ENCODE measurements around the gene CRYBB3.

GRCh38 chr22:25237503-25237902 lies 37.8 kb downstream of the CRYBB3 start:
- no peak for TF ChIP-seq POLR2A (IDR thresholded peaks at IDR 0.05)
- TF ChIP-seq, protein P1, sequence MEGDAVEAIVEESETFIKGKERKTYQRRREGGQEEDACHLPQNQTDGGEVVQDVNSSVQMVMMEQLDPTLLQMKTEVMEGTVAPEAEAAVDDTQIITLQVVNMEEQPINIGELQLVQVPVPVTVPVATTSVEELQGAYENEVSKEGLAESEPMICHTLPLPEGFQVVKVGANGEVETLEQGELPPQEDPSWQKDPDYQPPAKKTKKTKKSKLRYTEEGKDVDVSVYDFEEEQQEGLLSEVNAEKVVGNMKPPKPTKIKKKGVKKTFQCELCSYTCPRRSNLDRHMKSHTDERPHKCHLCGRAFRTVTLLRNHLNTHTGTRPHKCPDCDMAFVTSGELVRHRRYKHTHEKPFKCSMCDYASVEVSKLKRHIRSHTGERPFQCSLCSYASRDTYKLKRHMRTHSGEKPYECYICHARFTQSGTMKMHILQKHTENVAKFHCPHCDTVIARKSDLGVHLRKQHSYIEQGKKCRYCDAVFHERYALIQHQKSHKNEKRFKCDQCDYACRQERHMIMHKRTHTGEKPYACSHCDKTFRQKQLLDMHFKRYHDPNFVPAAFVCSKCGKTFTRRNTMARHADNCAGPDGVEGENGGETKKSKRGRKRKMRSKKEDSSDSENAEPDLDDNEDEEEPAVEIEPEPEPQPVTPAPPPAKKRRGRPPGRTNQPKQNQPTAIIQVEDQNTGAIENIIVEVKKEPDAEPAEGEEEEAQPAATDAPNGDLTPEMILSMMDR (IDR thresholded peaks at IDR 0.05) = no peak

Measured in heart left ventricle (tissue), 13 donors.